GM20431 (cell line): ENCODE results near the gene ALX4.

Source experiments
- in situ Hi-C: fragments of 300-500 bp; cut with MseI, MboI; formaldehyde crosslinking; loops from one replicate; pipeline ENCODE4 v1.15.0; 2020; ENCODE audit warnings: low sequenced_read_pairs; ENCODE audit not compliant: unreplicated experiment

ALX4 gene

GRCh38 chr11:44223238-44223637 is 86.7 kb downstream of the ALX4 start:
- in situ Hi-C loops, result no loop called here

- in situ Hi-C loops, result no loop called here
Measured at GRCh38 chr11:44221992-44222391, 87.9 kb downstream of the ALX4 start.

GRCh38 chr11:44221456-44221855 is 88.5 kb downstream of the ALX4 start:
- in situ Hi-C loops, result no loop called here

GRCh38 chr11:44219830-44220796 is 89.8 kb downstream of the ALX4 start:
- in situ Hi-C loops, result no loop called here

- in situ Hi-C loops, result no loop called here
Measured at GRCh38 chr11:44217432-44217831, 92.5 kb downstream of the ALX4 start.

GRCh38 chr11:44213148-44213547 is 96.8 kb downstream of the ALX4 start:
- in situ Hi-C loops, result no loop called here

GRCh38 chr11:44212128-44212527 is 97.8 kb downstream of the ALX4 start:
- in situ Hi-C loops, result no loop called here
